Omental fat pad (tissue), 4 donors: ENCODE results near the gene UBE2O. TPM values are rescaled to one million over a fixed set of nuclear protein-coding genes. Genes with fewer than 3 reads are reported as not detected.

Experiments
- ATAC-seq: fragments of 150-250 bp; one replicate; pipeline ENCODE4 v1.9.1; 2016; ENCODE audit warnings: mild to moderate bottlenecking, moderate library complexity; ENCODE audit not compliant: low FRiP score
- DNase-seq: peaks from one replicate; pipeline ENCODE4 v3.0.0-alpha.2; 2019; ENCODE audit warnings: low spot score
- total RNA-seq, 4 donors: library from RNA; depleted of rRNA; stranded (reverse); fragments of >200 nt; gene quantifications; one replicate each; pipeline ENCODE4 v1.1.0, GENCODE V29; 2016
- TF ChIP-seq, protein P1 (sequence below), 3 donors: fragments of 450-650 bp; IDR thresholded peaks; one replicate each; pipeline ENCODE4 v1.5.1; 2016 to 2017; ENCODE audit warnings: antibody characterized with exemption in 3 of 3, mild to moderate bottlenecking in 3 of 3, moderate library complexity in 2 of 3

Gene UBE2O
- total RNA-seq, 4 donors from 2014 or later, result 12.5 to 27.5 (median 20.0) TPM

DNA sequence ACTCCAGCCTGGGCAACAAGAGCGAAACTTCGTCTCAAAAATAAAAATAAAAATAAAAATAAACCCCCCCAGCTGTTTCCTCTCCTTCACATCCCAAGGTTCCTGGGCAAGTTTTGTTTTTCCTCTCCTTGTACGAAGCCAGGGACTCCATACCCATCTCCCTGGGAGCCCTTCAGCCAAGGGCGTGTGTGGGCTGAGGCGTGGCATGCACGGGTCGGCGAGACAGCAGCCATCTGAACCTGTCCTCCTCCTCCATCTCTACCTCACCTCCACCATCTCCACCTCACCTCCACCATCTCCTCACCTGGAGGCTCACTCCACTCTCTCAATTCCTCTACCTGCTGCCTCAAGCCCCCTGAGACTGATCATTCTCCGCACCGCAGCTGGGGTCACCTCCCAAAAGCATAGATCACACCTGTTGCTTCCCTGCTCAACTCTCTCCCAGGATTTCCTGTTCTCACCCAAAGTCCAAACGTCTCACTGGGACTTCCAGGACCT is 31.3 kb upstream of the UBE2O start:
- DNase-seq (no peak), ATAC-seq (no peak)
- TF ChIP-seq, protein P1, sequence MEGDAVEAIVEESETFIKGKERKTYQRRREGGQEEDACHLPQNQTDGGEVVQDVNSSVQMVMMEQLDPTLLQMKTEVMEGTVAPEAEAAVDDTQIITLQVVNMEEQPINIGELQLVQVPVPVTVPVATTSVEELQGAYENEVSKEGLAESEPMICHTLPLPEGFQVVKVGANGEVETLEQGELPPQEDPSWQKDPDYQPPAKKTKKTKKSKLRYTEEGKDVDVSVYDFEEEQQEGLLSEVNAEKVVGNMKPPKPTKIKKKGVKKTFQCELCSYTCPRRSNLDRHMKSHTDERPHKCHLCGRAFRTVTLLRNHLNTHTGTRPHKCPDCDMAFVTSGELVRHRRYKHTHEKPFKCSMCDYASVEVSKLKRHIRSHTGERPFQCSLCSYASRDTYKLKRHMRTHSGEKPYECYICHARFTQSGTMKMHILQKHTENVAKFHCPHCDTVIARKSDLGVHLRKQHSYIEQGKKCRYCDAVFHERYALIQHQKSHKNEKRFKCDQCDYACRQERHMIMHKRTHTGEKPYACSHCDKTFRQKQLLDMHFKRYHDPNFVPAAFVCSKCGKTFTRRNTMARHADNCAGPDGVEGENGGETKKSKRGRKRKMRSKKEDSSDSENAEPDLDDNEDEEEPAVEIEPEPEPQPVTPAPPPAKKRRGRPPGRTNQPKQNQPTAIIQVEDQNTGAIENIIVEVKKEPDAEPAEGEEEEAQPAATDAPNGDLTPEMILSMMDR (IDR thresholded peaks at IDR 0.05), result no peak

DNA sequence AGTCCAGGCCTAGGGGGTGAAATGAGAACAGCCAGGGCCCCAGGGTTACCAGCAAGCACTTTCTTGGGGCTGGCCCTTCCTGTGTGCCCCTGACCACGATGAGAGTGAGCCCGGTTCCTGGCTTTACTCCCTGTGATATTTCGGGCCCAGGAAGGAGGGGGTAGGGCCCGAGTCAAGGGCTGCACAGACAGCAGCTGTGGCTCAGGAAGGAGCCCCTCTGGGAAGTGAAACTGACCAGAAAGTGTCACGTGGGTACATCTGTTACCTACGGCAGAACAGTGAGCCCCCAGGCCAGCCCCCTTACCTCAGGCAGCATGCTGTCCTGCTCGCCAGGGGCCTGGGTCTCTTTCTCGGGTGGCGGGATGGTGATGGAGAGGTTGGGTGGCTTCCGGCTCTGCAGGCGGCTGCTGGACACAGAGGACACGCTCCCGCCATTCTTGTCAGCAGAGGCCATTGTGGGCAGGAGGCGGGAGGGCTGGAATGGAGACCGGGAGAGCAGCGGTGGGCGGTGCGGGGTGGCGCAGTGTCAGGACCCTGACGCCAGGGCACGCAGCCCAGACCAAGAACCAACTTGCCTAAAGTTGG is 28.2 kb upstream of the UBE2O start:
- ATAC-seq (no peak), DNase-seq (no peak)
- TF ChIP-seq, protein P1 (IDR thresholded peaks at IDR 0.05), result no peak

DNA sequence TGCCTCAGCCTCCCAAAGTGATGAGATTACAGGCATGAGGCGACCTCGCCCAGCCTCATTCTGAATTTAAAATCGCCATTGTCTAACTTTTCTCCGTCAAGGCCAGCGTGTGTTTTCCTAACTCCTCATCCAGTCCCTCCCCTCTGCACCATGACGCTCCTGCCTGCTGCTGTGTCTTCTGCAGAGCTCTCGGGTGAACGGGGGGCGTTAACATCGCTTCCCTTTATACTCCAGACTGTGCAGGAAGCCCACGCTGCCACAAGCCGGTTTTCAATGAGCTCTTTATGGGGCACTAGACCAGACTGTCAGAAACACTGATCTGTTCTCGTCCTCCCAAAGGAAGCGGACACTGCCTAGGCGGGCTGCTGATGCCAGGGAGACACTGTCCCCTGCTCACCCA is 27.7 kb upstream of the UBE2O start:
- ATAC-seq (no peak), DNase-seq (no peak)
- TF ChIP-seq, protein P1 (IDR thresholded peaks at IDR 0.05), result no peak

DNA sequence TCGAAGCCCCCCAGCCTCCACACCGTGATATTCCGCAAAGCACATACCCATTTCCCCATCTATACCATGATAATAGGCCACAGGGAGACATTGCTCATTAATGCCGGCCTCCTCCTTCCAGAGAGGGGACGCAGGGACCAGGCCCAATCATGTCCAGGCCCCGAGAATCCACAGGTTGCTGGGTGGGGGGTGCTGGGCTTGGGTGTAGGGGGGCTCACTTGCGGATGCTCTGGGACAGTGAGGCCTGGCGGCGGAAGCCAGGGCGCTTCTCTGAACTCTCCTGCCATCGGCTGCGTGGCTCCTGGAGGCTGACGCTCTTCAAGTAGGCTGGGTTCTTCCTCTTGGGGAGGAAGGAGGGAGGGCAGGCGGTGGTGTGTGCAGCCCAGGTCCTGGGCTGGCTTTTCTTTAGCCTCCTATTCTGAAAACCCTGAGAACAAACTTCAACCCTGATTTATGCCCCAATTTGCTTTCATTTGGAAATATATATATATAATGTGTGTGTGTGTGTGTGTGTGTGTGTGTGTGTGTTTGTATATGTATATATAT is 26.6 kb upstream of the UBE2O start:
- TF ChIP-seq, protein P1 (IDR thresholded peaks at IDR 0.05), result no peak
- DNase-seq (no peak), ATAC-seq (no peak)

DNA sequence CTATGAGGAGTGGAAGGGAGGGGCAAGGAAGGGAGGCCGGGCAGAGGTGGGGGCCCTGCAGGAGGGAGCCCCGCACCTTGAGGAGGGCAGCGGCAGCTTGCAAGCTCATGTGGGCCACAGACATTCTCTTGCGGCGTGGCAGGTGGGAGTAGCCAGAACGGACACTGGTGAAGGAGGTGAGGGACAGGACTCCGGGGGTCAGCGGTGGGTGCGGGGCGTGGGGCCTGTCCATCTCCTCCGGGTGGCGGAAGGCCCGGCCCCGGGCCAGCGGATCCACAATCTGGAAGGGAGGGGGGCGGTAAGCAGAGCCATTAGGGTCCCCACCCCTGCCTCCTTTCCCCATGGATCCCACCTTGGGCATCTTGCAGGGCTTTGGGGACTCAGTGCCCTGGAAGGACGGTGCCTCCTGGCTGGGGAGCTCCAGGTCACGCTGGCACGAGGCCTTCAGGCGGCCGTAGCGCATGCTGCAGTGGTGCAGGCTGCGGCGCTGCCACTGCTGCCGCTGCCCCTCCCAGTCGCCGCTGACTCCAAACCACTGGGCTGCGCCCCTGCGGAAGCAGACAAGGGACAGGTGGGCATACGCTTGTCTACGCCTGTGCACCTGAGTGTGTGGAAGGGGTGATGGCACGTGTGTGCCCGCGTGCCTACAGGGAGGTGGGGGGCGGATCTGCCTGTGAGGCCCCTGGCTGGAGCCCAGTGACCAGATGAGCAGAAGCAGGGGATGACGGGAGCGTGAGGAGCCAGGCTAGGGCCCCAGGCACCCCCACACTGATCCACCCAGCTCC is 26.0 kb upstream of the UBE2O start:
- TF ChIP-seq, protein P1 (IDR thresholded peaks at IDR 0.05), result no peak
- no peak for DNase-seq
- no peak for ATAC-seq

DNA sequence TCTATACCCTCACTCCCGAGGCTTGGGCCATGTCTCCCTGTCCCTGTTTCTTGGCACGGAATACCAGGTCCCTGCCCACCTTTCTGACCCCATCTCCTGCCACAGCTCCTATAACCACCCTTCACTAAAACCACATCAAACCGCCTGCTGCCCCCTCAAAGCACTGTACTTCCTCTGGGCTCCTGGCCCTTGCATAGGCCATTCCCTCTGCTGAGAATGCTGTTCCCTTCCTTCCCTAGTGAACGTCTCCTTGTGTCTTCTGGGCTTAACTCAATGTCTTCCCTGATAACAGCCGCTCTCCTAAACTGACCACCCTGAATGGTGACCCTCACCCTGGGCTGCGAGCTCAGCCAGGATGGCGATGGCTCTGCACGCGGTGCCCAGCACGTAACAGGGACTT is 25.1 kb upstream of the UBE2O start:
- ATAC-seq (no peak), DNase-seq (no peak)
- TF ChIP-seq, protein P1 (IDR thresholded peaks at IDR 0.05), result no peak
